ENCODE data around the gene NEB.

DNA sequence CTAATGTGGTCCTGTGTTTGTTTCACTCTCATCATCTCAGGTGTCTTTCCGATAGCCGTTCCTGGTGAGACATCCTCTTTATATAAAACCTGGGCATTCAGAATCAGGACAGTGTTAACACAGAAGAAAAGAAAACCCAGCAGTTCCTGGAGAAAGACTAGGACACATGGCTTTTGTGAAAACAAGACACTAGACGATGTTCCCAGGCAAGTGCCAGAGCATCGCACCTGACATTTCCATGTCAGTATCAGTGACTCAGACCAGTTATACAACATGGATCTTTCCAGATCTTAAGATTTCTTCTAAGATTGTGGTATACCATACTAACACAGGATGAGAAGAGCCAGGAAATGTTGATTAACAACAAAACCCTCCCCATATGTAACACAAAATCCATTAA, 228.1 kb downstream of the NEB start:
- TF ChIP-seq, protein P1, sequence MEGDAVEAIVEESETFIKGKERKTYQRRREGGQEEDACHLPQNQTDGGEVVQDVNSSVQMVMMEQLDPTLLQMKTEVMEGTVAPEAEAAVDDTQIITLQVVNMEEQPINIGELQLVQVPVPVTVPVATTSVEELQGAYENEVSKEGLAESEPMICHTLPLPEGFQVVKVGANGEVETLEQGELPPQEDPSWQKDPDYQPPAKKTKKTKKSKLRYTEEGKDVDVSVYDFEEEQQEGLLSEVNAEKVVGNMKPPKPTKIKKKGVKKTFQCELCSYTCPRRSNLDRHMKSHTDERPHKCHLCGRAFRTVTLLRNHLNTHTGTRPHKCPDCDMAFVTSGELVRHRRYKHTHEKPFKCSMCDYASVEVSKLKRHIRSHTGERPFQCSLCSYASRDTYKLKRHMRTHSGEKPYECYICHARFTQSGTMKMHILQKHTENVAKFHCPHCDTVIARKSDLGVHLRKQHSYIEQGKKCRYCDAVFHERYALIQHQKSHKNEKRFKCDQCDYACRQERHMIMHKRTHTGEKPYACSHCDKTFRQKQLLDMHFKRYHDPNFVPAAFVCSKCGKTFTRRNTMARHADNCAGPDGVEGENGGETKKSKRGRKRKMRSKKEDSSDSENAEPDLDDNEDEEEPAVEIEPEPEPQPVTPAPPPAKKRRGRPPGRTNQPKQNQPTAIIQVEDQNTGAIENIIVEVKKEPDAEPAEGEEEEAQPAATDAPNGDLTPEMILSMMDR (conservative IDR thresholded peaks at IDR 0.05; ENCODE audit: low read depth, low read length) = no peak
- TF ChIP-seq EZH2 (IDR thresholded peaks at IDR 0.05; ENCODE audit: low read length, unreplicated experiment) = no peak
- no peak for TF ChIP-seq EZH2phosphoT487 (IDR thresholded peaks at IDR 0.05; ENCODE audit: borderline replicate concordance, low read length)
